ENCODE data around the gene PRELID1.
"Not testable (repeated sequence)": the region's sequence is repeated elsewhere in the genome, so short reads cannot be mapped to it uniquely, and the experiment has no call there.

The PRELID1 gene

DNA sequence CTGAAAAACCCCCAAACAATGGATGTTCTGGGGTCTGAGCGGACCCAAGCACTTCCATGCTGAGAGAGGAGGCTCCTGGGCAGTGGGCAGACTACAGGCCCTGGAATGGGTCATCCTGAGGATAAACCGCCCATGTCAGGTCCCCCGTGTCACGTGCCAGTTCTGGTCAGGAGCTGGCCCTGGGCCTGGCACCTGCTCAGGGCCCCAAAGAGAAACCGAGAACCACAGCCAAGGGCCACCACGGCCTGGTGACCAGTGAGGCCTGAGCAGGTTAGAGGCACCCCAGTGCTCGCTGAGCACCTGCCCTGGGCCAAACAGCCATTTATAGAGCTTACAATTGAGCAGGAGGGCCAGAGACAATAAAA lies 32.1 kb downstream of the PRELID1 start:
- no peak for DNase-seq (ENCODE audit: low read depth, low spot score)

DNA sequence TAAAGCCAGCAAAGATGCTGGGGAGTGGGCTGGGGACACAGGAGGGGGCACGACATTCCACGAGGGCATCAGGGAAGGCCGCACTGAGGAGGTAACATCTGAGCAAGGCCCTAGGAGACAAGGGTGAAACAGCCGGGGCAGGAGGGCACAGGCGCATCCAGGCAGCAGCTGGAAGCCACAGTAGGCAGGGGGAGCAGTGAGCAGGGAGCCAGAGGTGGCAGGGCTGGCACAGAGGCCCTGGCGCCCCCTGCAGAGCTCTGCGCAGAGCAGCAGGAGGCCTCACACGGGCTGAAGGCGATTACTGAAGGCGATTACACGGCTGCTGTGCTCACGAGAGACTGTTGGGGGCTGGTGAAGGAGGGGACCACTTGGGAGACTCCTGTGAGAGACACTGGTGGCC lies 32.5 kb downstream of the PRELID1 start:
- peak; percentile 35 for DNase-seq (ENCODE audit: low read depth, low spot score)

DNA sequence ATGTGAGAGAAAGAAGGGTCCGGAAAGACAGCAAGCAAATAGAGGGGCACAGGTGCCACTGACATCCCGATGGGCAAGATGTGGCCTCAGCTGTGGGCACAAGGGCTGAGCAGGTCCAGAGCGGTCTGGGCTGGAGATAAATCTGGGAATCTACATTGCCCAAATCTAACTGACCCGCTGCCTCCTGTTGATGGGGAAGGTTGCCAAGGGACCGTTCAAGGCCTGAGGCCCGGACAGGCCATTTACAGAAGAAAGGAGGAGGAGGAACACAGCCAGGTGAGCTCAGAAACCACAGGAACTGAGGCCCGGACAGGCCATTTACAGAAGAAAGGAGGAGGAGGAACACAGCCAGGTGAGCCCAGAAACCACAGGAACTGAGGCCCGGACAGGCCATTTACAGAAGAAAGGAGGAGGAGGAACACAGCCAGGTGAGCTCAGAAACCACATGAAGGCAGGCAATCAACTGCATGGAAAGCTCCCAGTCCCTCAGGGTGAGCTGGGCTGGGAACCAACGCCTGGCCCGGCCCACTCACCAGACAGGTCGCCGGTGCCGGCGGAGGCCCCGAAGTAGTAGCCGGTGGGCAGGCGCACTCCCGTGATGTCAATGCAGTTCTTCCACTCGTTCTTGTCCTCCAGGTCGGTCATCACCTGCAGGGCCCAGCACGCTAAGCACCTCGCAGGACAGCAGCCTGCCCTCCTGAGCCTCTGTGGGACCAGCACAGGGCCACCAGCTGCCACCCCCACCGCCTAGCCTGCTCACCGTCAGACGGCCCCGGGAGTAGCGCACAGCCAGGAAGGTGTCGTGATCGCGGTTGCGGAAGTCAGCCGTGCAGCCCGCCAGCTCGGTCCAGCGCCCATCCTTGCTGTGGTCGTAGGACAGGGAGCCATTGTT lies 33.2 kb downstream of the PRELID1 start:
- DNase-seq (ENCODE audit: low read depth, low spot score) = no peak

DNA sequence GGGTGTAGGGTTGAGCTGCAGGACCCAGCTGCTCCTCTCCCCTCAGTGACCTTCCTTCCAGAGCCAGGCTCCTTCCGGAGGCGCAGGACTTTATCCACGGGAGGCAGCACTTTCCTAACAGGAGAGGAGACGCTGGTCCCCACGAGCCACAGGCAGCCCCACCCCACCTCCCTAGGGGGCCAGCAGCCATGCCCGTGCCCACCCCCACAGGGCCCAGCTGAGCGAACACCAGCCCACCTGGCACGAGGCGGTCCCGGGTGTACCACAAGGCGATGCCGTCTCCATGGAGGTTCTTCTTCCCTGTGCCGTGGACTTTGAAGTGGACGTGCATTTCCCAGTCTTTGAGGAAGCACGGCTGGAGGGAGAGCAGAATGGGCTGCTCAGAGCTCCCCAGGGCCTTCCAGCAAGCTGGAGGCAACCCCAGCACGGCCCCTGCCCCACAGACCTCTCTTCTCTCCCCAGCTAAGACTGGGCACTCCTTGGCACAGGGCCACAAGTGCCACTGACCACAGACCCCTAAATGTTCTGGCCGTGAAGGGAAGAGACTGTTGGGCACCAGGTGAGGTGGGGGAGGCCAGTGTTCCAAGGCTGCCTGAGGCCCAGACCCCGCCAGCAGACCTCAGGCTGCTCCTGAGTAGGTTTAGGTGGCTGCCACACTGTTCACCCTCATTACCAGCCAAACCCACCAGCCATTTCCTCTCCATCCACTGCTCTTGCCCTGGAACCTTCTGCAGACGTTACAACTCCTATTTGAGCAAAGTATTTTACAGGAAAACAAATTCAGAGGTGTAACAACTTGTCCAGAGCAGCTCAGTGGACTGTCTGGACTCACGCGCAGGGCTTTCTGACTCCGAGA lies 34.9 kb downstream of the PRELID1 start:
- no peak for DNase-seq (ENCODE audit: low read depth, low spot score)

DNA sequence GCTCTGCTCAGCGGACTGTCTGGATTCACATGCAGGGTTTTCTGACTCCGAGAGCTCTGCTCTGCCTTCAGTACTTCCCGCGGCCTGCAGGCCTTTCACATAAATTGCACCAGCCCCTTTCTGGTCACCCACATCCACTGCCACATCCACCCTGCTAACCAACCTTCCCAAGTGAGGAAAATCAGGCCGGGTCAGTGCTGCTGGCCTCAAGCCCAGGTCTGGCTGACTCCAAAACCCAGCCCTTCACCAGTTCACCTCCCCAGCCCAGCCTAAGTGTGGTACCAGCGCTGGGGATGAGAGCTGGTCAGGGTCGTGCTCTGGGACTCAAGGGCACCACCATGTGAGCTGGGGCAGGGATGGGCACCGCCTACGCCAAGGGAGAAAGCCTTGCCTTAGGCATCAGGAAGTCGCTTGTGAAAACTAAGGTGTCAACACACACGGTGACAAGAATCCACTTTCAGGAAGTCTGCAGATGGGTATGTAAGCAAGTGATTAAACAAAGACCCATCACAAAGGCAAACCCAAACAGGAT lies 35.6 kb downstream of the PRELID1 start:
- DNase-seq (ENCODE audit: low read depth, low spot score) = no peak

DNA sequence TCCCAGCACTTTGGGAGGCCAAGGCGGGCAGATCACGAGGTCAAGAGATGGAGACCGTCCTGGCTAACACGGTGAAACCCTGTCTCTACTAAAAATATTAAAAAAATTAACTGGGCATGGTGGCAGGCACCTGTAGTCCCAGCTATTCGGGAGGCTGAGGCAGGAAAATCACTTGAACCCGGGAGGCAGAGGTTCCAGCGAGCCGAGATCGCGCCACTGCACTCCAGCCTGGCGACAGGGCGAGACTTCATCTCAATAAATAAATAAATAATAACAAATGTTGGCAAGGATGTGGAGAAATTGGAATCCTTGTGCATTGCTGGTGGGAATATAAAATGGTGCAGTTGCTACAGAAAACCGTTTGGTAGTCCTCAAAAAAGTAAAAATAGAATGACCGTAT lies 39.4 kb downstream of the PRELID1 start:
- not testable (repeated sequence) for DNase-seq (ENCODE audit: low read depth, low spot score)

DNA sequence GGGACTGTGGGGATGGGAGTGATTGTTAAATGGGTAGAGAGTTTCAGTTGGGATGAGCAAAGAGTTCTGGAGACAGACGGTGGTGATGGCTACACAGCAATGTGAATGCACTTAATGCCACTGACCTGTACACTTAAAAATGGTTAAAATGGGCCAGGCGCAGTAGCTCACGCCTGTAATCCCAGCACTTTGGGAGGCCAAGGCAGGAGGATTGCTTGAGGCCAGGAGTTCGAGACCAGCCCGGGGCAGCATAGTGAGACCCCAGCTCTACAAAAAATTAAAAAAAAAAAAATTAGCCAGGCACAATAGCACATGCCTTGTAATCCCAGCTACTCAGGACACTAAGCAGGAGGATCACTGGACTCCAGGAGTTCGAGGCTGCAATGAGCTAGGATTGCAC lies 40.2 kb downstream of the PRELID1 start:
- no peak for DNase-seq (ENCODE audit: low read depth, low spot score)

DNA sequence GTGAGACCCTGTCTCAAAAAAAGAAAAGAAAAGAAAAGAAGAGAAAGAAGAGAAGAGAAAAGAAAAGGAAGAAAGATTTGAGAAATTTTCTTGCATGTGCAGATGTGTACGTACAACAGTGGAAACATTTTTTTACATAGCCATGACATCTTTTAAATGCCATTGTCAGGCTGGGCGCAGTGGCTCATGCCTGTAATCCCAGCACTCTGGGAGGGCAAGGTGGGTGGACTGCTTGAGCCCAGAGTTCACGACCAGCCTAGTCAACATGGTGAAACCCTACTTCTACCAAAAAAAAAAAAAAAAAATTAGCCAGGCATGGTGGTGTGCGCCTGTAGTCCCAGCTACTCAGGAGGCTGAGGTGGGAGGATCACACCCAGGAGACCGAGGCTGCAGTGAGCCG lies 41.3 kb downstream of the PRELID1 start:
- no peak for DNase-seq (ENCODE audit: low read depth, low spot score)

DNA sequence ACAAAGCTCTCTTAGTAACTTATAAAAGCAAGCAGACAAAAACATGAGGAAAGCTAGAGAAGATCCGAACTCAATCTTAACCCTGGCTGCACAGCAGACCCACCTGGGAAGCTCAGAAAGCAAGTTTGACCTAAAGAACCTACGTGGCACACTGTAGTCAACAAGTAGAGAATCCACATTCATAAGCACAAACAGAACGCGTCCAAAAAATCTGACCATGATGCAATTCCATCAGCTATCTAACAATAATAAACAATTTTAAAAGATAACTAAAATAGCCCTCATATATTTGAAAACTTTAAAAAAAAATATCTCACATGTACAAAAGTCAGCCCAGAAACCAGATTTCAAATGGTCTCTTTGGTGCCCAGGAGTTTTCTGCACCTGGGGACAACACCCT lies 43.2 kb downstream of the PRELID1 start:
- no peak for DNase-seq (ENCODE audit: low read depth, low spot score)

DNA sequence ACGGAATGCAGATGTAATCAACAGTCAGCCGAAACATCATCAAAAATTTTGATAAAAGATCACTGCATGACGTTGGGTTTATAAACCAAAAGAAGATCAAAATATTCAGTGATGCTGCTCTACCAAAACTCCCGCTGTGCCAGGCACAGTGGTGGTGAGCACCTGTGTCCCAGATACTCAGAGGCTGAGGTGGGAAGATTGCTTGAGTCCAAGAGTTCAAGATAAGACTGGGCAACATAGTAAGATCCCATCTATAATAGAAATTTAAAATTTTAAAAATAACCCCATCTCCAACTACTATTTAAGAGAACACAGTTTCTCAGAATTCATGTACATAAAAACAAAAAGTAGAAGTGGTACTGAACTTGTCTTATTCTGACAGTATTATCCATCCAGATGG lies 44.1 kb downstream of the PRELID1 start:
- DNase-seq (ENCODE audit: low read depth, low spot score) = no peak

DNA sequence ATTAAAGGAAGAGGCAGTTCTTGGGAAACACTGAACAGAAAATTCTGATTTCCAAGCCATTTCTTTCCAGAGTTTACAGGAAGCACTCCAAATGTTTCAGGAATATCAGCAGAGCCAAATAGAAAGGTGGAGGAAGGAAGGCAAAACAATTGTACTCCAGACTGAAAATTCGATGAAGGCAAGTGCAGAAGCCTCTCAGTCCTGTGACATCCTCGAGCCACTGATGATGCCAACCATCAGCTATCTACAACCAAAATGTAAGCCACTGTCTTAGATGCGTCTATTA lies 45.7 kb downstream of the PRELID1 start:
- no peak for DNase-seq (ENCODE audit: low read depth, low spot score)

DNA sequence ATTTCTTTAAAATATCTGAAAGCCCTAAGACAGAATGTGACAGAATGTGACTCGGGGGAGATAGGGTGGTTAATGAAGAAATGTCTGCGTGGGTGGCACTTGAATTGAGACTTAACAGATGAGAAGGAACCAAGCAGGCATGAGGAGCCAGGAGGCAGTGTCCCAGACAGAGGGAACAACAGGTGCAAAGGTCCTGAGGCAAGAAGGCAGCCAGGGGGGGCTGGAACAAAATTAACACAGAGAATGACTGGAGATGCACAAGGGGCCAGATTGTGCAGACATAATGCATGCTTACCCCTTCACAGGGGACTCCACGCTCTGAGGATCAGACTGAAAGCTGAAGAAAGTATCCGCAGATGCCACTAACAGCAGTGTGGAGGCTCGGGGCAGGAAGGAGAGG lies 46.2 kb downstream of the PRELID1 start:
- no peak for DNase-seq (ENCODE audit: low read depth, low spot score)

DNA sequence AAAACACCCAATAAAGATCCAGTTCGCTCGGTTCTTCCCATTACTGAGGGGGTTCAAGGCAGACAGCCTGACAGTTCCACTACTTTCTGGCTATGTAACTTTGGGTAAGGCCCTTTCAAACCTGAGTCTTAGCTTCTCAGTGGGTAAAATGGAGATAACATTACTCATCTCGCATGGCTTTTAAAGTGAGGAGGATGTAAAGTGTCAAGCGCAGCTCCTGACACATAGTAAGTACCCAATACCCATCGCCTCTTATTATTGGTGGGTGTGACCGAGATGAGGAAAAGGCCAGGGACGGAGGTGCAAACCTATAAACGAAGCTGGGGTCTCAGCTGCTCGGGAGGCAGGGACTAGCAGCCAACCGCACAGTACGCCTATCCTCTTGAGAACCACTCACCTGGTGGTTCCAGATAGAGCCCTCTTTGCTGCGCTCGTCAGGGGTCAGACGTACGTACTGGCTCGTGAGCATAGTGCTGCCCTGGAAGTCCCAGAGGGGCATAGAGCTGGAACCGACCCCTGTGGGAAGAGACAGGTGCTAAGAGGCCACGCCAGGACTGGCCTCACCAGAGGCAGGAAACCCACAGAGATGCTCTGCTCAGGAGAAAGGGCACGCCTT lies 47.3 kb downstream of the PRELID1 start:
- DNase-seq (ENCODE audit: low read depth, low spot score) = no peak

DNA sequence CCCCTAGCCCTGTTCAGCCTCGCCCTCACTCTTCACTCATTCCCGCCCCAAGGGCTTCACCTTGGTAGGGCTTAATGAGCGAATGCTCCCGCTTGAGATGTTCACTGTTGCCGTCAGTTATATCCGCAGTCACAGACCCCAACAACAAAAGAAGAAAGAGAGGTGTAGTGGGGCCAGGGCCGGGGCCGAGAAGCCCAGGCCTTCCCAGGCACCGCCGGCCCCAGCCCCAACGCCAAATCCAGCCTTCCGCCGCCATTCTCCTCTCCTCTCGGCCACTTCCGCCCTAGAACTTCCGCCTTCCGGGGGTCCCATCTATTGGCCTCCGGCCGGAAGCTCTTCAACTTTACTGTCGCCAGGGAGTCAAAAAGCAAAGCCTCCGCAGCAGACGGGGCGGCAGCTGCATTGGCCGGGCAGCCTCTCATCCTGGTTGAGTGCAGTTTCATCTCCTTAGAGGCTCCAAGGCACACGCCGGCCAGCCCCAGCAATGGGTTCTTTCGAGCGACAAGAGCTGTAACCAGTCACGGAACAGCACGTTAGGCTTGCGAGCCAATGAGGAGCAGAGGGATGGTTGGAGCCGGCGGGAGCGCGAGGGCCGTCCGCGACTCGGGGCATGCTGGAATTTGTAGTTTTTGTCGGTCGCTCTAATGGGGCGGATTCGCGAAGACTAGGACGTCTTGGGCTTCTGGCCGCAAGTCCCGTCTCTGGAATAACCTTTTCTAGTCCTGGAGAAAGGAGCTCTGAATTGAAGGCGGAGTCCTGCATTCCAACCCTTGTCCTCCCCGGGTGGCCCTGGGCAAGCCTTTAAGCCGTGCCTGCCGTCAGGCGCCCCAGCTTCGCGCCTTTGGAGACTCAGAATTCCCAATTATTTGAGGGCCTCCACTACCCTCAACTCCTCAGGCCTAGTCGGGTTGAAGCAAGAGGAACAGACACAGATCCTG lies 48.1 kb downstream of the PRELID1 start, which contains the start of gene LMAN2:
LMAN2 (minus strand) TSS at position 277 of the 938 bp plus-strand sequence; CDS start at position 256, 21 bp downstream.
- peak; percentile 97 for DNase-seq (ENCODE audit: low read depth, low spot score)

DNA sequence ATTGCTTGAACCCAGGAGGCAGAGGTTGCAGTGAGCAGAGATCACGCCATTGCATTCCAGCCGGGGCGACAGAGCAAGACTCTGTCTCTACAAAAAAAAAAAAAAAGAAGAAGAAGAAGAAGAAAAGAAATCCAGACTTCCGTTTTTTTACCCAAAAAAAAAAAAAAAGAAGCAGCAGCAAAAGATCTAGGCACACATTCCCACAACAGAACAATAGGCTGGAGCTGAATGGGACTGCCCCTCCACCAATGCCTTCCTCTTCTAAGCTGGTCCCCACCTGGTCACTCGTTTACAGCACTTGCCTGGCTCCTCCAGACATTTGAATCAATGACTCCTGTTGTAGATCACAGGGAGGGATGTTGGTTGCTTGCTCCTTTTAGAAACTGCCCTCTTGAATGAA lies 49.5 kb downstream of the PRELID1 start:
- no peak for DNase-seq (ENCODE audit: low read depth, low spot score)

DNA sequence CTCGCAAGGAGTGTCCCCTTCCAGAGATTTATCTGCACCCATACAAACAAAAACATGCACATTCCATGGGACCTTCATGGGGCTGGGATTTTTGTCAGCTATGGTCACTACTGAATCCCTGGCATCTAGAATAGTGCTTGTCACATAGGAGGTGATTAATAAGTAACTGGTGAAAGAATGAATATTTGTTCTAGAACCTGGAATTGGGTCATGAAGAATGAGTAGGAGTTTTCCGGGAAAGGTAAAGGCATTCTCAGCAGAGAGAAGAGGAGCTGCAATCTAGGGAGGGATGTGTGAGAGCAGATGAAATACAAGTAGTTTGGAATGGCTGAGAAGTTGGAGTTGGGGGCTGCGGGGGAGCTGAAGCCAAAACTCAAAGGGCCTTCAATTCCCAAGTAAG lies 50.7 kb downstream of the PRELID1 start:
- DNase-seq (ENCODE audit: low read depth, low spot score) = no peak

DNA sequence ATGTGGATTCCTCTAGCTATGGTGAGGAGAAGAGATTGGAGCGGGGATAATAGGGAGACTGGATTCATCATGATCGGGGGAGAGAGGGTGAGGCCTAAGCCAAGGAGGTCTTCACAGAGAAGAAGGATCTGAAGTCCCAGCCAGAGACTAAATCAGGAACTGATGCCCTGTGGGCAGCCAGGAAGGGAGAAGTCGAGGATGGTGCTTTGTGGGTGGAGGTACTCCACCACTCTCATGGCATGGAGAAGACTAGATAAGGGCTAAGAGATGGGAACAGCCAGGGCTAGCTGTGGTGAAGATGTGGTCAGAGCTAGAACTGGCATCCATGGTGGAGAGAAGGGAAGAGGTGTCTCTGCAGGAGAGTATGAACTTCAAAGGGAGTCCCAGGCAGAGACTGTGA lies 51.1 kb downstream of the PRELID1 start:
- no peak for DNase-seq (ENCODE audit: low read depth, low spot score)

DNA sequence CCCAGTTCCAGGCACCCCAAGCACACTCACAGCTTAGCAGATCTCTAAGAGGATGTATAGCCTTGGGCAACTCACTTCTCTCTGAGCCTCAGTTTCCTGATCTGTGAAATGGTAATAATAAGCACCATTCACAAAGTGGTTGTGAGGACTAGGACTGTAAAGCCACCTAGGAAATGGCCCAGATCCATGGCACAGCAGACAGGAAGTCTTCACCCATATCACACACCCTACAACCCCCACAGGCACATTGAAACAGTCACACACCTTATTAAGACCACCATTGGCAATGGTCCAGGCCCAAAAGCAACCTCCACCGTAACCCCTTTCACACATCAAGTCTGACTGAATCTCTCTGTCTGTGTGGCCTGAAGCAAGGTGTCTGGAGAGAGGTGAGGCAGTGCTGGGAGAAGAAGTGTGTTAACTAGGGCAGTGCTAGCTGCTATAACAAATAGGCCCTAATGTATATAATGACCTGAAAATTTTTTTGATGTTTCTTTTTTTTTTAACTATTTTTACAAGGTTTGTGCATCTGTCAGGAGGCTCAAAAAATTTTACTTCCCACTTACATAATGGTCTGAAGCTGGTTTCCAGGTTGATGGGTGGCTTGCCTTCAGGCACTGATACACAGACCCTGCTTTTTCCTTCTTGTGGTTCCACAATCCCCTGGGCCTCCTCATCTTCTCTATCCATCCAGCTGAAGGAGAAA lies 51.7 kb downstream of the PRELID1 start:
- DNase-seq (ENCODE audit: low read depth, low spot score) = no peak

DNA sequence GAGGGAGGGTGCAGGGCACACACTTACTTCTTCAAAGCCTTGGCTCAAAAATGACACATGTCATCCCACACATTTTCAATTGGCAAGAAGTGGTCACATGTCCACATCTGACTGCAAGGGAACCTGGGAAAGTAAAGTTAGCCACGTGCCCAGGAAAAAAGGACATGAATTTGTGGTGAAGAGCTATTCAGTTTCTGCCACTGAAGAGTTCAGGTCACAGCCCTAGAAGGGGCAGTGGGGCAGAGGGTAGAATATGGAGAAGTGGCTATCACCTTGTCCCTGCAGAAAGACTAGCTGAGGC lies 52.2 kb downstream of the PRELID1 start:
- no peak for DNase-seq (ENCODE audit: low read depth, low spot score)
